ENCODE results near the gene C19orf47. TPM values are rescaled to one million over a fixed set of nuclear protein-coding genes. Genes with fewer than 3 reads are reported as not detected.

Gene C19orf47
- total RNA-seq, 2 donors from 2014 or later: 20.8 to 27.3 TPM

DNA sequence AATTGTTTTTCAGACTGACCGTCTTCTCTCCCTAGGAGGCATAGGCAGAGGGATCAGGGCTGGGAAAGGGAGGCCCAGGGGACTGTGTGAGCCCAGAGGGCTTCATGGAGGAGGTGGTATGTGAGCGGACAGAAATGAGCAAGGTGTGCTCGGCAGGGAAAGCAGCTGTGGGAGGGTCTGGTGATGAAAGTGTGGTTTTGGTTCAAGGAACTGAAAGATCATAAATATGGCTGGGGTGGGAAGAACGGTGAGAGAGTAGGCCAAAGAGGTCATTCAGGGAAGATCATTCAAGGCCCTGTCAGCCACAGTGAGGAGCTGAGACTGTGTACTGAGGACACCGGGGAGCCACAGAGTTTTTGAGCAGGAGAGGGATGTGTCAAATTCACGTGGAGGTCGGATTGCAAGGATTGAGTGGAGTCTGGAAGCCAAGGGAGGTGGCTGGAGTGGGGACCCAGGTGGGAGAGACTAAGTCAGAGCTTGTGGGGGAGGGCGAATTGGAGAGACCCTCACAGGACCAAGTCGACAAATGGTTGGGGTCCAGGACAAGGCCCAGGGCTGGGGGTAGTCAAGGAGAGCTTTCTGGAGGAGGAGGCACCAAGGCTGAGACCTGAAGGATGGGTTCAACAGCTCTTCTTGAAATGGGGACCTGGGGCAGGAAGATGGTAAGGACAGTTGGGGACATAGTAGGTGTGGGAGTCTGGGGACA lies 7.9 kb upstream of the C19orf47 start:
- DNase-seq (ENCODE audit: low spot score): no peak
- Histone ChIP-seq H3K27ac (no peak overlapping the region), H3K4me3 (no peak overlapping the region), H3K36me3 (no peaks in the 10 kb centered on the region), H3K27me3 (replicated peaks; ENCODE audit: insufficient read depth) (no peaks in the 10 kb centered on the region), H3K4me1 (replicated peaks) (no peaks in the 10 kb centered on the region), H3K9me3 (no peaks in the 10 kb centered on the region)
- TF ChIP-seq POLR2AphosphoS5 (IDR thresholded peaks at IDR 0.05): no peak
- TF ChIP-seq POLR2A (IDR thresholded peaks at IDR 0.05): no peak
- TF ChIP-seq, protein P1, sequence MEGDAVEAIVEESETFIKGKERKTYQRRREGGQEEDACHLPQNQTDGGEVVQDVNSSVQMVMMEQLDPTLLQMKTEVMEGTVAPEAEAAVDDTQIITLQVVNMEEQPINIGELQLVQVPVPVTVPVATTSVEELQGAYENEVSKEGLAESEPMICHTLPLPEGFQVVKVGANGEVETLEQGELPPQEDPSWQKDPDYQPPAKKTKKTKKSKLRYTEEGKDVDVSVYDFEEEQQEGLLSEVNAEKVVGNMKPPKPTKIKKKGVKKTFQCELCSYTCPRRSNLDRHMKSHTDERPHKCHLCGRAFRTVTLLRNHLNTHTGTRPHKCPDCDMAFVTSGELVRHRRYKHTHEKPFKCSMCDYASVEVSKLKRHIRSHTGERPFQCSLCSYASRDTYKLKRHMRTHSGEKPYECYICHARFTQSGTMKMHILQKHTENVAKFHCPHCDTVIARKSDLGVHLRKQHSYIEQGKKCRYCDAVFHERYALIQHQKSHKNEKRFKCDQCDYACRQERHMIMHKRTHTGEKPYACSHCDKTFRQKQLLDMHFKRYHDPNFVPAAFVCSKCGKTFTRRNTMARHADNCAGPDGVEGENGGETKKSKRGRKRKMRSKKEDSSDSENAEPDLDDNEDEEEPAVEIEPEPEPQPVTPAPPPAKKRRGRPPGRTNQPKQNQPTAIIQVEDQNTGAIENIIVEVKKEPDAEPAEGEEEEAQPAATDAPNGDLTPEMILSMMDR (IDR thresholded peaks at IDR 0.05): no peak
- WGBS: 86% methylated on average over 9 of the region's 9 CpGs
- intact Hi-C loops (cut with DNase I): no loop called here

DNA sequence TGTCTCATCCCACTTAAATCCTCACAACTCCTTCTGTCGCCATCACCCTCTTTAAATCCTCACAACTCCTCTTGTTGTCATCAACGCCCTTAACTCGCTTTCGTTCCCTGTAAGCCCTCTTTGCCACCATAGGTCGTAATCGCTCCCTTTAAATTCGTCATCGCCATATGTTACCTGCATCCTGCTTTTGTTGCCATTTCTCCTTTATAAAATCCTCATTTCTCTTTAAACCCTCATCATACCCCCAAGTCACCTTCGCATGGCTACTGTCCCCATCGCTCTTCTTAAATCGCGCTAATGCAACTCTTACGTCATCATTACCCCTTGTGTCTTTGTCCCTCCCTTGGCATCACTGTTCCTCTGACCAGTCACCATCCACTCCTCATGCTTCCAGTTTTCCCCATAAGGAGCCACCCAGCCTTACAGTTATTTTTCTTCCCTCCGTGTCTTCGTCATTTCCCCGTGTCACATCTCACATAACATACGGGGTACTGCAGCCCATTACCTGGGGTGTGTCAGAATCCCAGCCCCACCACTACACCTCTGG lies 837 bp upstream of the C19orf47 start:
- H3K27me3 ChIP-seq (replicated peaks; ENCODE audit: insufficient read depth): no peaks in the 10 kb centered on the region
- peaks cover 4% of the 10 kb centered on the region for H3K4me1 ChIP-seq (replicated peaks)
- intact Hi-C loops (cut with DNase I): loop anchor here (5.0 kb wide), 1 partner anchor 78 kb away; the partner anchor contains the start of gene SERTAD1
- H3K9me3 ChIP-seq: no peaks in the 10 kb centered on the region
- H3K27ac ChIP-seq: peak overlapping the region; percentile 65 to 76
- no peaks in the 10 kb centered on the region for H3K36me3 ChIP-seq
- DNase-seq (ENCODE audit: low spot score): no peak
- H3K4me3 ChIP-seq: peak overlapping the region; percentile 56 to 61
- 16% methylated on average over 17 of the region's 17 CpGs for WGBS
- no peak for TF ChIP-seq POLR2A (IDR thresholded peaks at IDR 0.05)
- no peak for TF ChIP-seq POLR2AphosphoS5 (IDR thresholded peaks at IDR 0.05)
- TF ChIP-seq, protein P1 (IDR thresholded peaks at IDR 0.05): no peak

DNA sequence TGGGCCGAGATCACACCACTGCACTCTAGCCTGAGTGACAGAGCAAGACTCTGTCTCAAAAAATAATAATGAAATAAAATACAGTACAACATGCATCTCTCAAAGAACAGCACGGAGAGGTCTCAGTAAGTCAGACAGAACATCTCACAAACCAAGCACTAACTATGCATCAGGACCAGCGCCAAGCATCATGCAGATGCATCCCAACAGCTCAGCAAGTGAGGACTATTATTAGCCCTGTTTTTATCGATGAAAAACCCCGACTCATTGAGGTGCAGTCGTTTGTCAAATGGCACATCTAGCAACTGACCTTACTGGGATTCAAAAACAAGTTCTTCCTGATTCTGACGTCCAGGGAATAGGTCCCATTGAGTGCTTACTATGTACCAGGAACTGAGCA lies 3.8 kb downstream of the C19orf47 start:
- H3K9me3 ChIP-seq: no peaks in the 10 kb centered on the region
- peaks cover 2% of the 10 kb centered on the region for H3K4me1 ChIP-seq (replicated peaks)
- 74% methylated on average over 7 of the region's 7 CpGs for WGBS
- no peaks in the 10 kb centered on the region for H3K36me3 ChIP-seq
- no peak overlapping the region for H3K4me3 ChIP-seq
- intact Hi-C loops (cut with DNase I): no loop called here
- H3K27ac ChIP-seq: no peak overlapping the region
- no peak for DNase-seq (ENCODE audit: low spot score)
- TF ChIP-seq, protein P1 (IDR thresholded peaks at IDR 0.05): no peak
- TF ChIP-seq POLR2A (IDR thresholded peaks at IDR 0.05) (no peak), POLR2AphosphoS5 (IDR thresholded peaks at IDR 0.05) (no peak)
- H3K27me3 ChIP-seq (replicated peaks; ENCODE audit: insufficient read depth): no peaks in the 10 kb centered on the region

DNA sequence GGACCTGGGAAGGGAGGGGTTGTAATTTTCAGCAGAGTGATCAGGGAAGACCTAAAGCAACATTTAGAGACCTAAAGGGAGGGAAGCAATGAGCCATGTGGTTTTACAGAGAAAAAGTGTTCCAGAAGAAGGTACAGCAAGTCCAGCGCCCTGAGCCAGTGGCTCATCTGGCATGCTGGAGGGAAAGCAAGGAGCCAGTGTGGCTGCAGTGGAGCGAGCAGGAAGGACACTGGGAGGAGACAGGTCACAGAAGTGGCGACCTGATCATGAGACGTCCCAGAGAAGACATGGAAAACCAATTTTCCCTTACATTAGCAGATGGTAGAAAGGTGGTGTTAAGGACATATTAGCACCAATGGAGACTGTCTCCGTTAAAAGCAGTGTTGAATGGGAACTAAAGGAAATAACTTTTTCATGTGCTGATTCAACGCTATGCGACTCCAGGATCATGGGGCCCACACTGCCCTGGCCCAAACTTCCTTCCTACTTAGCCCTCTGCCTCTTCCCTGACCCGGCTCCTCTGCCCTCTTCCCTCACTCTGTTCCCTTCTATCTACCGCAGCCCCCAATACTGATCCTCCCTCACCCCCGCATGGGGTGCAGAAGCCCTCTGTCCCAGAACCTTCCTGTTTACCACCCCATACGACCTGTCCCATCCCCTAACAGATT lies 5.4 kb downstream of the C19orf47 start:
- intact Hi-C loops (cut with DNase I): no loop called here
- H3K27me3 ChIP-seq (replicated peaks; ENCODE audit: insufficient read depth): no peaks in the 10 kb centered on the region
- no peaks in the 10 kb centered on the region for H3K36me3 ChIP-seq
- 85% methylated on average over 11 of the region's 11 CpGs for WGBS
- no peaks in the 10 kb centered on the region for H3K4me1 ChIP-seq (replicated peaks)
- TF ChIP-seq, protein P1 (IDR thresholded peaks at IDR 0.05): no peak
- TF ChIP-seq POLR2A (IDR thresholded peaks at IDR 0.05) (no peak), POLR2AphosphoS5 (IDR thresholded peaks at IDR 0.05) (no peak)
- no peaks in the 10 kb centered on the region for H3K9me3 ChIP-seq
- H3K27ac ChIP-seq: peak overlapping the region; percentile 47 to 75
- no peak overlapping the region for H3K4me3 ChIP-seq
- no peak for DNase-seq (ENCODE audit: low spot score)
